Ascending aorta (tissue), 2 donors: ENCODE results near the gene ZNF575. TPM values are rescaled to one million over a fixed set of nuclear protein-coding genes. Genes with fewer than 3 reads are reported as not detected.

Source experiments
- DNase-seq, 2 donors: peaks; one replicate each; pipeline ENCODE4 v3.0.0-alpha.2; 2019; ENCODE audit warnings: low spot score in 2 of 2
- H3K27ac ChIP-seq, 2 donors: fragments of 200-600 bp; sonication (generic); one replicate each; pipeline ENCODE4 v1.5.1; 2016 to 2017; ENCODE audit warnings: mild to moderate bottlenecking in 1 of 2
- H3K27me3 ChIP-seq: fragments of 200-600 bp; sonication (generic); one replicate; pipeline ENCODE4 v1.5.1; 2017
- H3K36me3 ChIP-seq, 2 donors: fragments of 200-600 bp; sonication (generic); one replicate each; pipeline ENCODE4 v1.5.1; 2016
- H3K4me1 ChIP-seq, 2 donors: fragments of 200-600 bp; sonication (generic); one replicate each; pipeline ENCODE4 v1.5.1; 2016 to 2017; ENCODE audit warnings: mild to moderate bottlenecking in 1 of 2
- H3K4me3 ChIP-seq, 2 donors: fragments of 200-600 bp; sonication (generic); one replicate each; pipeline ENCODE4 v1.5.1; 2016 to 2017; ENCODE audit warnings: mild to moderate bottlenecking in 1 of 2
- H3K9me3 ChIP-seq, 2 donors: fragments of 200-600 bp; sonication (generic); one replicate each; pipeline ENCODE4 v1.5.1; 2016
- CTCF ChIP-seq, 3 experiments: fragments of 200-600 bp in 2 of 3; fragments of 450-650 bp in 1 of 3; sonication (generic) in 2 of 3; IDR thresholded peaks; one replicate each; pipeline ENCODE4 v1.5.1; 2016 to 2019; ENCODE audit warnings: antibody characterized with exemption in 3 of 3, mild to moderate bottlenecking in 1 of 3, moderate library complexity in 1 of 3
- intact Hi-C: fragments of 100-400 bp; cut with DNase I; formaldehyde crosslinking; loops from one replicate; pipeline ENCODE4 v1.15.1; 2023
- total RNA-seq: library from RNA; depleted of rRNA; stranded (reverse); fragments of >200 nt; gene quantifications from one replicate; pipeline ENCODE4 v1.1.0, GENCODE V29; 2016

Gene ZNF575
- total RNA-seq, 1 donor from 2014 or later: not detected

GRCh38 chr19:43553656-43554055 lies 20.7 kb downstream of the ZNF575 start:
- Histone ChIP-seq H3K27ac (no peak overlapping the region), H3K4me3 (no peak overlapping the region), H3K4me1 (no peaks in the 10 kb centered on the region), H3K27me3 (no peaks in the 10 kb centered on the region), H3K36me3 (peaks cover 45 to 81% of the 10 kb centered on the region in 2 donors), H3K9me3 (no peaks in the 10 kb centered on the region)
- DNase-seq: no peak
- intact Hi-C loops: no loop called here
- no peak for TF ChIP-seq CTCF (IDR thresholded peaks at IDR 0.05)

- Histone ChIP-seq H3K9me3 (no peaks in the 10 kb centered on the region), H3K4me3 (no peak overlapping the region), H3K27me3 (no peaks in the 10 kb centered on the region), H3K36me3 (peaks cover 42 to 79% of the 10 kb centered on the region in 2 donors), H3K4me1 (no peaks in the 10 kb centered on the region), H3K27ac (no peak overlapping the region)
- DNase-seq: no peak
- TF ChIP-seq CTCF (IDR thresholded peaks at IDR 0.05): no peak
- intact Hi-C loops: no loop called here
These were observed 21.4 kb downstream of the ZNF575 start for GRCh38 chr19:43554317-43554895.

- DNase-seq: peak in 1 of 2 donors; percentile 79
- H3K9me3 ChIP-seq: no peaks in the 10 kb centered on the region
- intact Hi-C loops: loop anchor here (5.0 kb wide), 1 partner anchor 97 kb away; no protein-coding TSS in a partner anchor
- no peak overlapping the region for H3K4me3 ChIP-seq
- no peaks in the 10 kb centered on the region for H3K4me1 ChIP-seq
- H3K27ac ChIP-seq: no peak overlapping the region
- TF ChIP-seq CTCF (IDR thresholded peaks at IDR 0.05): peak; percentile 35 to 58 (median 55)
- no peaks in the 10 kb centered on the region for H3K27me3 ChIP-seq
- peaks cover 41 to 75% of the 10 kb centered on the region in 2 donors for H3K36me3 ChIP-seq
These were observed 22.3 kb downstream of the ZNF575 start for GRCh38 chr19:43555185-43555770.

- Histone ChIP-seq H3K27me3 (no peaks in the 10 kb centered on the region), H3K4me3 (no peak overlapping the region), H3K9me3 (no peaks in the 10 kb centered on the region), H3K4me1 (peaks cover 4 to 13% of the 10 kb centered on the region in 2 donors), H3K36me3 (peaks cover 17 to 35% of the 10 kb centered on the region in 2 donors), H3K27ac (no peak overlapping the region)
- no peak for DNase-seq
- TF ChIP-seq CTCF (IDR thresholded peaks at IDR 0.05): no peak
- intact Hi-C loops: no loop called here
These were observed 27.7 kb downstream of the ZNF575 start for GRCh38 chr19:43560687-43561086.

GRCh38 chr19:43561139-43561970 lies 28.4 kb downstream of the ZNF575 start:
- Histone ChIP-seq H3K9me3 (no peaks in the 10 kb centered on the region), H3K36me3 (peaks cover 11 to 30% of the 10 kb centered on the region in 2 donors), H3K27me3 (no peaks in the 10 kb centered on the region), H3K27ac (peak overlapping the region; percentile 73 to 84), H3K4me1 (peaks cover 4 to 13% of the 10 kb centered on the region in 2 donors), H3K4me3 (no peak overlapping the region)
- intact Hi-C loops: no loop called here
- no peak for DNase-seq
- TF ChIP-seq CTCF (IDR thresholded peaks at IDR 0.05): no peak
